Loucy (cell line): ENCODE data around the gene INSIG2.

Experiments used
- H2AFZ ChIP-seq: fragments of 200-600 bp; sonication (generic); 2 replicates; pipeline ENCODE4 v1.6.0; 2016; ENCODE audit warnings: antibody characterized with exemption, mild to moderate bottlenecking, low read length, moderate library complexity
- H3F3A ChIP-seq: fragments of 200-600 bp; 2 replicates; pipeline ENCODE4 v1.6.0; 2016; ENCODE audit warnings: antibody characterized with exemption, low read depth, mild to moderate bottlenecking
- H3K27me3 ChIP-seq: fragments of 200-600 bp; sonication (generic); 2 replicates; pipeline ENCODE4 v1.6.1; 2014; ENCODE audit warnings: low read length, mild to moderate bottlenecking; ENCODE audit not compliant: insufficient read depth, poor library complexity, severe bottlenecking
- H3K36me3 ChIP-seq: fragments of 200-600 bp; sonication (generic); 2 replicates; pipeline ENCODE4 v1.6.1; 2016; ENCODE audit warnings: low read length; ENCODE audit not compliant: insufficient read depth
- H3K4me1 ChIP-seq: fragments of 200-600 bp; sonication (generic); 2 replicates; pipeline ENCODE4 v1.5.1; 2014; ENCODE audit warnings: low read length, mild to moderate bottlenecking; ENCODE audit not compliant: insufficient read depth, poor library complexity, severe bottlenecking
- H3K4me2 ChIP-seq: fragments of 200-600 bp; sonication (generic); 2 replicates; pipeline ENCODE4 v1.6.0; 2014; ENCODE audit warnings: antibody characterized with exemption, low read length, low read depth, mild to moderate bottlenecking; ENCODE audit not compliant: poor library complexity, severe bottlenecking
- H3K4me3 ChIP-seq: fragments of 200-600 bp; sonication (generic); 2 replicates; pipeline ENCODE4 v1.5.1; 2014; ENCODE audit warnings: low read length, mild to moderate bottlenecking, mixed read lengths; ENCODE audit not compliant: poor library complexity, severe bottlenecking
- H3K79me2 ChIP-seq: fragments of 200-600 bp; sonication (generic); 2 replicates; pipeline ENCODE4 v1.6.1; 2014; ENCODE audit warnings: low read length; ENCODE audit not compliant: insufficient read depth
- H3K9ac ChIP-seq: fragments of 200-600 bp; sonication (generic); 2 replicates; pipeline ENCODE4 v1.6.0; 2014; ENCODE audit warnings: mild to moderate bottlenecking, low read depth, low read length, moderate library complexity; ENCODE audit not compliant: poor library complexity, severe bottlenecking
- H3K9me2 ChIP-seq: fragments of 200-600 bp; sonication (generic); replicated peaks from 2 replicates; pipeline ENCODE4 v1.6.1; 2016; ENCODE audit warnings: low read depth, low read length, mixed read lengths
- H3K9me3 ChIP-seq: fragments of 200-600 bp; sonication (generic); 2 replicates; pipeline ENCODE4 v1.6.1; 2014; ENCODE audit warnings: mild to moderate bottlenecking, antibody characterized with exemption, low read length, low read depth; ENCODE audit not compliant: insufficient read depth
- H4K20me1 ChIP-seq: fragments of 200-600 bp; sonication (generic); 2 replicates; pipeline ENCODE4 v1.6.0; 2014; ENCODE audit warnings: antibody characterized with exemption, low read length, mild to moderate bottlenecking; ENCODE audit not compliant: insufficient read depth, poor library complexity, severe bottlenecking
- CTCF ChIP-seq: fragments of 200-600 bp; sonication (generic); conservative IDR thresholded peaks from 2 replicates; pipeline ENCODE4 v1.5.1; 2014; ENCODE audit warnings: mild to moderate bottlenecking, antibody characterized with exemption, low read length
- EZH2phosphoT487 ChIP-seq: fragments of 200-600 bp; IDR thresholded peaks from 2 replicates; pipeline ENCODE4 v1.6.1; 2018; ENCODE audit warnings: antibody characterized with exemption, mild to moderate bottlenecking, moderate library complexity, borderline replicate concordance

INSIG2 gene

GRCh38 chr2:118102433-118103082, 14.3 kb downstream of the INSIG2 start:
- Histone ChIP-seq H3F3A (no peaks in the 10 kb centered on the region), H3K9me2 (no peaks in the 10 kb centered on the region), H3K27me3 (no peaks in the 10 kb centered on the region), H3K79me2 (peaks cover 97% of the 10 kb centered on the region), H3K9me3 (no peaks in the 10 kb centered on the region), H2AFZ (no peak overlapping the region), H3K4me3 (no peak overlapping the region), H3K4me2 (peak overlapping the region; percentile 33), H4K20me1 (peaks cover 59% of the 10 kb centered on the region), H3K4me1 (peaks cover 65% of the 10 kb centered on the region), H3K36me3 (peaks cover 99% of the 10 kb centered on the region), H3K9ac (no peak overlapping the region)
- TF ChIP-seq CTCF (no peak), EZH2phosphoT487 (no peak)

GRCh38 chr2:118103951-118104940, 16.0 kb downstream of the INSIG2 start:
- Histone ChIP-seq H3F3A (no peaks in the 10 kb centered on the region), H3K79me2 (peaks cover 94% of the 10 kb centered on the region), H3K36me3 (peaks cover 99% of the 10 kb centered on the region)

GRCh38 chr2:118105497-118105896, 17.2 kb downstream of the INSIG2 start:
- Histone ChIP-seq H2AFZ (no peak overlapping the region), H3K9me3 (no peaks in the 10 kb centered on the region), H3K27me3 (no peaks in the 10 kb centered on the region), H3K9ac (no peak overlapping the region), H3K36me3 (peaks cover 98% of the 10 kb centered on the region), H3K4me1 (peaks cover 50% of the 10 kb centered on the region), H3K4me2 (peak overlapping the region; percentile 46), H3F3A (no peaks in the 10 kb centered on the region), H4K20me1 (peaks cover 32% of the 10 kb centered on the region), H3K9me2 (no peaks in the 10 kb centered on the region), H3K79me2 (peaks cover 85% of the 10 kb centered on the region), H3K4me3 (no peak overlapping the region)
- no peak for TF ChIP-seq CTCF
- no peak for TF ChIP-seq EZH2phosphoT487

More at GRCh38 chr2:118103951-118104940, 16.0 kb downstream of the INSIG2 start:
- H3K9ac ChIP-seq, result no peak overlapping the region
- H4K20me1 ChIP-seq, result peaks cover 42% of the 10 kb centered on the region
- no peaks in the 10 kb centered on the region for H3K9me2 ChIP-seq
- H3K9me3 ChIP-seq, result no peaks in the 10 kb centered on the region
- TF ChIP-seq CTCF (no peak), EZH2phosphoT487 (no peak)
- H3K4me1 ChIP-seq, result peaks cover 53% of the 10 kb centered on the region
- H3K27me3 ChIP-seq, result no peaks in the 10 kb centered on the region
- H3K4me3 ChIP-seq, result no peak overlapping the region
- no peak overlapping the region for H2AFZ ChIP-seq
- no peak overlapping the region for H3K4me2 ChIP-seq
